Activated T-helper 2 cell treated with anti-CD3 and anti-CD28 coated beads, Interferon-gamma antibody, Interleukin-2, Interleukin-4, amounts not matched to agents 10 μg/mL and 5 μg/mL and 100 μg/mL, durations not matched to agents 14 hours and 24 hours and 36 hours (primary cell): Measurements from ENCODE around the gene POLR1B. TPM values are rescaled to one million over a fixed set of nuclear protein-coding genes. Genes with fewer than 3 reads are reported as not detected.
"Not testable (repeated sequence)": the region's sequence is repeated elsewhere in the genome, so short reads cannot be mapped to it uniquely, and the experiment has no call there.

Source experiments
- DNase-seq: peaks from one replicate; pipeline ENCODE4 v3.0.0; 2021; ENCODE audit warnings: low spot score
- H3K27ac Mint-ChIP-seq: one replicate; pipeline ENCODE4 v1.8.0; 2021; ENCODE audit warnings: mixed read lengths
- H3K27me3 Mint-ChIP-seq: one replicate; pipeline ENCODE4 v1.8.0; 2021; ENCODE audit warnings: low read depth, mixed read lengths
- H3K36me3 Mint-ChIP-seq: one replicate; pipeline ENCODE4 v1.8.0; 2021; ENCODE audit warnings: low read depth, mixed read lengths
- H3K4me1 Mint-ChIP-seq: one replicate; pipeline ENCODE4 v1.8.0; 2021; ENCODE audit warnings: low read depth, mixed read lengths
- H3K4me3 Mint-ChIP-seq: one replicate; pipeline ENCODE4 v1.8.0; 2021; ENCODE audit warnings: low read depth, mild to moderate bottlenecking, moderate library complexity, mixed read lengths
- H3K9me3 Mint-ChIP-seq: one replicate; pipeline ENCODE4 v1.8.0; 2021; ENCODE audit warnings: mixed read lengths
- intact Hi-C: fragments of 100-400 bp; cut with micrococcal nuclease; formaldehyde crosslinking; loops from one replicate; pipeline ENCODE4 v1.15.1; 2023
- total RNA-seq: library from RNA; stranded (reverse); gene quantifications from 2 replicates; pipeline ENCODE4 v1.2.3, GENCODE V29; 2022

POLR1B gene
- total RNA-seq, 1 donor from 2014 or later: 68.2 TPM

DNA sequence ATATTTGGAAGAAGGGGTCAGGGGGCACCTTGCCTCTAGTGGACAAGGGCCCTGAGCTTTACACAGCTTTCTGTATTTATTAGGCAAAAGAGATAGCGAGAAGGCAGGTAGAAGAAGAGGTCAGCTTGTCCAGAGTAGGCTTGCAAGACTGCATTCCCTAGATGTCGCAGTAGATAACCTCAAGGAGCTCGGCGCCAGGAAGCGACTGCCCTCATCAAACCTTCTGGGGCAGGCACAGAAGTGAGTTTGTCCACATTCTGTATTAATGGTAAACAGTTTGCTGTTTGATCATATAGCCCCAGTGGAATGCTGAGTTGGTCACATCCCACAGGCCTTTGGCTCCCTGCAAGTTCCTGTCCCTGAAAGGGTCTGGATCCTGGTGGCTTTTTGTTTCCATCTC is 49.1 kb downstream of the POLR1B start:
- intact Hi-C loops: no loop called here
- no peaks in the 10 kb centered on the region for H3K27me3 Mint-ChIP-seq
- no peak overlapping the region for H3K27ac Mint-ChIP-seq
- H3K4me1 Mint-ChIP-seq: peaks cover 3% of the 10 kb centered on the region
- DNase-seq: no peak
- peaks cover 20% of the 10 kb centered on the region for H3K36me3 Mint-ChIP-seq
- H3K4me3 Mint-ChIP-seq: no peak overlapping the region
- H3K9me3 Mint-ChIP-seq: no peaks in the 10 kb centered on the region

GRCh38 chr2:112593736-112594135 is 51.5 kb downstream of the POLR1B start:
- intact Hi-C loops: no loop called here
- H3K4me1 Mint-ChIP-seq: no peaks in the 10 kb centered on the region
- H3K27ac Mint-ChIP-seq: no peak overlapping the region
- no peak for DNase-seq
- H3K36me3 Mint-ChIP-seq: peaks cover 6% of the 10 kb centered on the region
- no peaks in the 10 kb centered on the region for H3K27me3 Mint-ChIP-seq
- no peak overlapping the region for H3K4me3 Mint-ChIP-seq
- H3K9me3 Mint-ChIP-seq: no peaks in the 10 kb centered on the region

DNA sequence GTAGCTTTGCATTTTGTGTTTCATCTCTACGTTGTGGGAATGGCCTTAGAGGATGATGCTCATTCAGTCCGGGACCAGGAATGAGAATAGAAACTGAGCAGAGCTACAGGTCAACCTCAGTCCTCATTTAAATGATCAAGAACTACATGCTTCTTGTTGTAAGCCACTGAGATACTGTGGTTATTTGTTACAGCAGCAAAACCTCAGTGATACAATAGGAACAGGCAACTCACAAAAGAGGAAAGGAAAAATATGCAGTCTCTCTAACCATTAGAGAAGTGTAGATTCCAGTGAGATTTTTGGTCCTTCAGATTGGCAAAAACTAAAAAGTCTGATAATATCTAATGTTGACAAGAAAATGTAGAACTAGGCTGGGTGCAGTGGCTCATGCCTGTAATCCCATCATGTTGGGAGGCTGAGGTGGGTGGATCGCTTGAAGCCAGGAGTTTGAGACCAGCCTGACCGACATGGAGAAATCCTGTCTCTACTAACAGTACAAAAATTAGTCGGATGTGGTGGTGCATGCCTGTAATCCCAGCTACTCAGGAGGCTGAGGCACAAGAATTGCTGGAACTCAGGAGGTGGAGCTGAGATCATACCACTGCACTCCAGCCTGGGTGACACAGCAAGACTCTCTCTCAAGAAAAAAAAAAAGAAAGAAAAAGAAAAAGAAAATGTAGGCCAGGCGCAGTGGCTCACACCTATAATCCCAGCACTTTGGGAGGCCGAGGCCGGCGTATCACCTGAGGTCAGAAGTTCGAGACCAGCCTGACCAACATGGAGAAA is 55.5 kb downstream of the POLR1B start:
- Mint-ChIP-seq H3K36me3 (peaks cover 6% of the 10 kb centered on the region), H3K4me3 (no peak overlapping the region), H3K4me1 (peaks cover 5% of the 10 kb centered on the region), H3K27me3 (no peaks in the 10 kb centered on the region), H3K9me3 (no peaks in the 10 kb centered on the region), H3K27ac (no peak overlapping the region)
- DNase-seq: no peak
- intact Hi-C loops: no loop called here

- Mint-ChIP-seq H3K4me3 (no peak overlapping the region), H3K9me3 (no peaks in the 10 kb centered on the region), H3K27ac (no peak overlapping the region), H3K4me1 (peaks cover 5% of the 10 kb centered on the region), H3K27me3 (no peaks in the 10 kb centered on the region), H3K36me3 (no peaks in the 10 kb centered on the region)
- no peak for DNase-seq
- intact Hi-C loops: loop anchor here (1.0 kb wide), 2 partner anchors 24 to 126 kb away; no protein-coding TSS in a partner anchor
Observed at GRCh38 chr2:112600634-112601033, 58.4 kb downstream of the POLR1B start.

- H3K27me3 Mint-ChIP-seq: no peaks in the 10 kb centered on the region
- intact Hi-C loops: no loop called here
- H3K27ac Mint-ChIP-seq: no peak overlapping the region
- H3K4me3 Mint-ChIP-seq: no peak overlapping the region
- H3K4me1 Mint-ChIP-seq: peaks cover 5% of the 10 kb centered on the region
- no peaks in the 10 kb centered on the region for H3K9me3 Mint-ChIP-seq
- no peaks in the 10 kb centered on the region for H3K36me3 Mint-ChIP-seq
- no peak for DNase-seq
Observed at GRCh38 chr2:112601754-112602153, 59.5 kb downstream of the POLR1B start.

- Mint-ChIP-seq H3K36me3 (no peaks in the 10 kb centered on the region), H3K4me3 (no peak overlapping the region), H3K9me3 (no peaks in the 10 kb centered on the region), H3K27me3 (no peaks in the 10 kb centered on the region), H3K27ac (no peak overlapping the region), H3K4me1 (peaks cover 5% of the 10 kb centered on the region)
- intact Hi-C loops: no loop called here
- no peak for DNase-seq
Observed at GRCh38 chr2:112602917-112603316, 60.7 kb downstream of the POLR1B start.

- intact Hi-C loops: no loop called here
- Mint-ChIP-seq H3K9me3 (no peaks in the 10 kb centered on the region), H3K4me1 (peaks cover 5% of the 10 kb centered on the region), H3K27me3 (no peaks in the 10 kb centered on the region), H3K4me3 (no peak overlapping the region), H3K36me3 (no peaks in the 10 kb centered on the region), H3K27ac (no peak overlapping the region)
- DNase-seq: no peak
Observed at GRCh38 chr2:112603731-112604130, 61.5 kb downstream of the POLR1B start.

DNA sequence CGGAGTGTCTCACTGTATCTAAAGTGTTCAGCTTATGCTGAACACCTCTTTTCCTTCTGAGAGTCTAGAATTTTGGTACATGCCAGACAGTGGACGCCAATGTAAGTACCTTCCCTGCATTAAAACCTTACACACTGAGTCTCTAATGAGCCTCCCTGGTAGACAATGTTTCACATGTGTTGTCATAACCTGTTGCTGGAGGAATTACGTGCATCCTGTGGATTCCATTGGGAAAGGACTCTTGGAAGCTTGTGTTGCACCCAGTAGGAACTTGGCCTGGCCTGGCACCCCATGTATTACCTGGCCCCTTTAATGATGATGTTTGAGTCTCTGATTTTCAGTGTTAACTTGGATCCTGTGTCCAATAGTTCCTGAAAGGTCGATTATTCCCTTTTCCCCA is 62.7 kb downstream of the POLR1B start:
- Mint-ChIP-seq H3K27me3 (no peaks in the 10 kb centered on the region), H3K27ac (no peak overlapping the region), H3K9me3 (no peaks in the 10 kb centered on the region), H3K4me1 (peaks cover 3% of the 10 kb centered on the region), H3K36me3 (no peaks in the 10 kb centered on the region), H3K4me3 (no peak overlapping the region)
- no peak for DNase-seq
- intact Hi-C loops: no loop called here

- H3K4me1 Mint-ChIP-seq: no peaks in the 10 kb centered on the region
- H3K27me3 Mint-ChIP-seq: no peaks in the 10 kb centered on the region
- no peak overlapping the region for H3K4me3 Mint-ChIP-seq
- no peaks in the 10 kb centered on the region for H3K36me3 Mint-ChIP-seq
- H3K9me3 Mint-ChIP-seq: no peaks in the 10 kb centered on the region
- H3K27ac Mint-ChIP-seq: no peak overlapping the region
- intact Hi-C loops: no loop called here
- DNase-seq: no peak
Observed at GRCh38 chr2:112605926-112606325, 63.7 kb downstream of the POLR1B start.

GRCh38 chr2:112606547-112606946 is 64.3 kb downstream of the POLR1B start:
- Mint-ChIP-seq H3K9me3 (no peaks in the 10 kb centered on the region), H3K27ac (no peak overlapping the region), H3K4me3 (no peak overlapping the region), H3K27me3 (peaks cover 3% of the 10 kb centered on the region), H3K36me3 (no peaks in the 10 kb centered on the region), H3K4me1 (no peaks in the 10 kb centered on the region)
- intact Hi-C loops: no loop called here
- DNase-seq: no peak

GRCh38 chr2:112607680-112608438 is 65.6 kb downstream of the POLR1B start:
- H3K27me3 Mint-ChIP-seq: peaks cover 12% of the 10 kb centered on the region
- no peak for DNase-seq
- no peak overlapping the region for H3K27ac Mint-ChIP-seq
- intact Hi-C loops: no loop called here
- H3K9me3 Mint-ChIP-seq: no peaks in the 10 kb centered on the region
- H3K36me3 Mint-ChIP-seq: no peaks in the 10 kb centered on the region
- no peaks in the 10 kb centered on the region for H3K4me1 Mint-ChIP-seq
- H3K4me3 Mint-ChIP-seq: no peak overlapping the region

GRCh38 chr2:112609320-112609719 is 67.1 kb downstream of the POLR1B start:
- H3K27ac Mint-ChIP-seq, H3K36me3 Mint-ChIP-seq, intact Hi-C loops, DNase-seq, H3K4me1 Mint-ChIP-seq, H3K9me3 Mint-ChIP-seq, H3K4me3 Mint-ChIP-seq: not testable (repeated sequence)
- H3K27me3 Mint-ChIP-seq: peaks cover 20% of the 10 kb centered on the region

GRCh38 chr2:112612283-112612682 is 70.0 kb downstream of the POLR1B start:
- H3K36me3 Mint-ChIP-seq, H3K4me1 Mint-ChIP-seq, H3K27ac Mint-ChIP-seq, H3K9me3 Mint-ChIP-seq, DNase-seq, intact Hi-C loops, H3K4me3 Mint-ChIP-seq: not testable (repeated sequence)
- H3K27me3 Mint-ChIP-seq: peaks cover 20% of the 10 kb centered on the region
